SU-DHL-6 (cell line): ENCODE results near the gene NEBL.

Experiments
- H2AFZ ChIP-seq: fragments of 200-600 bp; sonication (generic); 2 replicates; pipeline ENCODE4 v1.6.1; 2014; ENCODE audit warnings: low read depth, mild to moderate bottlenecking, moderate library complexity, mixed read lengths, antibody characterized with exemption, low read length; ENCODE audit not compliant: severe bottlenecking
- H3F3A ChIP-seq: fragments of 200-600 bp; shearing (Covaris generic); 2 replicates; pipeline ENCODE4 v1.6.0; 2016; ENCODE audit warnings: antibody characterized with exemption, mild to moderate bottlenecking; ENCODE audit not compliant: insufficient read depth
- H3K27ac ChIP-seq: fragments of 200-600 bp; sonication (generic); 2 replicates; pipeline ENCODE4 v1.5.1; 2016; ENCODE audit warnings: low read depth, mild to moderate bottlenecking, low read length, moderate library complexity, mixed read lengths
- H3K27me3 ChIP-seq: fragments of 200-600 bp; sonication (generic), shearing (Covaris generic); 2 replicates; pipeline ENCODE4 v1.6.0; 2014; ENCODE audit warnings: mild to moderate bottlenecking, low read length
- H3K36me3 ChIP-seq: fragments of 200-600 bp; sonication (generic); 2 replicates; pipeline ENCODE4 v1.6.1; 2014; ENCODE audit warnings: mild to moderate bottlenecking, low read length, mixed read lengths
- H3K4me2 ChIP-seq: fragments of 300-600, 200-600 bp; shearing (Covaris generic), sonication (generic); 2 replicates; pipeline ENCODE4 v1.6.0; 2014; ENCODE audit warnings: low read length, low read depth, mild to moderate bottlenecking; ENCODE audit not compliant: poor library complexity, severe bottlenecking
- H3K4me3 ChIP-seq: fragments of 200-600 bp; sonication (generic); 2 replicates; pipeline ENCODE4 v1.5.1; 2014; ENCODE audit warnings: antibody characterized with exemption, low read length, mild to moderate bottlenecking, mixed read lengths; ENCODE audit not compliant: insufficient read depth, poor library complexity, severe bottlenecking
- H3K79me2 ChIP-seq: fragments of 200-600 bp; sonication (generic); 2 replicates; pipeline ENCODE4 v1.6.1; 2014; ENCODE audit warnings: mild to moderate bottlenecking, low read length, moderate library complexity; ENCODE audit not compliant: insufficient read depth
- H3K9ac ChIP-seq: fragments of 200-600 bp; sonication (generic); 2 replicates; pipeline ENCODE4 v1.7.0; 2014; ENCODE audit warnings: mild to moderate bottlenecking, low read length
- H3K9me2 ChIP-seq: fragments of 200-600 bp; sonication (generic); replicated peaks from 2 replicates; pipeline ENCODE4 v1.6.1; 2014; ENCODE audit warnings: low read length; ENCODE audit not compliant: insufficient read depth
- H3K9me3 ChIP-seq: fragments of 200-600 bp; sonication (generic); 2 replicates; pipeline ENCODE4 v1.6.1; 2014; ENCODE audit warnings: low read length, mixed read lengths; ENCODE audit not compliant: insufficient read depth
- H4K20me1 ChIP-seq: fragments of 200-600 bp; sonication (generic); 2 replicates; pipeline ENCODE4 v1.6.1; 2014; ENCODE audit warnings: low read depth, mild to moderate bottlenecking, antibody characterized with exemption, low read length, moderate library complexity, mixed read lengths
- CTCF ChIP-seq: fragments of 200-600 bp; sonication (generic); IDR thresholded peaks from one replicate; pipeline ENCODE4 v1.5.1; 2017; ENCODE audit warnings: antibody characterized with exemption, mild to moderate bottlenecking, low read length, moderate library complexity; ENCODE audit not compliant: insufficient read depth, poor library complexity, severe bottlenecking
- EZH2phosphoT487 ChIP-seq: fragments of 200-600 bp; sonication (generic), shearing (Covaris generic); conservative IDR thresholded peaks from 2 replicates; pipeline ENCODE4 v1.6.1; 2018; ENCODE audit warnings: mild to moderate bottlenecking, antibody characterized with exemption, low read length, moderate library complexity, mixed read lengths

NEBL gene

GRCh38 chr10:20870834-20871233 lies 26.3 kb downstream of the NEBL start:
- Histone ChIP-seq H3F3A (no peaks in the 10 kb centered on the region), H3K27ac (no peak overlapping the region), H3K4me3 (no peak overlapping the region), H4K20me1 (no peaks in the 10 kb centered on the region), H3K9me2 (no peaks in the 10 kb centered on the region), H3K9ac (no peak overlapping the region), H2AFZ (no peak overlapping the region), H3K27me3 (no peaks in the 10 kb centered on the region), H3K79me2 (no peaks in the 10 kb centered on the region), H3K36me3 (no peaks in the 10 kb centered on the region), H3K4me2 (no peak overlapping the region), H3K9me3 (no peaks in the 10 kb centered on the region)
- TF ChIP-seq CTCF (no peak), EZH2phosphoT487 (no peak)

- Histone ChIP-seq H3K4me3 (no peak overlapping the region), H3K36me3 (no peaks in the 10 kb centered on the region), H3K27ac (no peak overlapping the region), H2AFZ (no peak overlapping the region), H3K27me3 (no peaks in the 10 kb centered on the region), H3K79me2 (no peaks in the 10 kb centered on the region), H3K9ac (no peak overlapping the region), H4K20me1 (no peaks in the 10 kb centered on the region), H3K9me3 (no peaks in the 10 kb centered on the region), H3K4me2 (no peak overlapping the region), H3K9me2 (no peaks in the 10 kb centered on the region), H3F3A (no peaks in the 10 kb centered on the region)
- TF ChIP-seq EZH2phosphoT487 (no peak), CTCF (no peak)
Observed at GRCh38 chr10:20863008-20863407, 34.1 kb downstream of the NEBL start.

- no peaks in the 10 kb centered on the region for H3K9me3 ChIP-seq
- no peak overlapping the region for H3K4me2 ChIP-seq
- H2AFZ ChIP-seq, result no peak overlapping the region
- no peak overlapping the region for H3K9ac ChIP-seq
- no peaks in the 10 kb centered on the region for H3K27me3 ChIP-seq
- H3K27ac ChIP-seq, result no peak overlapping the region
- no peaks in the 10 kb centered on the region for H3K9me2 ChIP-seq
- no peaks in the 10 kb centered on the region for H3F3A ChIP-seq
- TF ChIP-seq EZH2phosphoT487 (no peak), CTCF (peak; percentile 30)
- no peaks in the 10 kb centered on the region for H4K20me1 ChIP-seq
- H3K4me3 ChIP-seq, result no peak overlapping the region
- H3K36me3 ChIP-seq, result no peaks in the 10 kb centered on the region
- H3K79me2 ChIP-seq, result no peaks in the 10 kb centered on the region
Observed at GRCh38 chr10:20858292-20859124, 38.6 kb downstream of the NEBL start.
